DND-41 (cell line): ENCODE data around the gene SMTNL2.

Experiments
- CTCF ChIP-seq: IDR thresholded peaks from 2 replicates; pipeline ENCODE4 v1.5.1; 2012; ENCODE audit warnings: borderline replicate concordance, low read length, moderate library complexity, mild to moderate bottlenecking; ENCODE audit not compliant: poor library complexity, severe bottlenecking; ENCODE audit errors: extremely low read depth
- EZH2 ChIP-seq: IDR thresholded peaks from 3 replicates; pipeline ENCODE4 v1.6.1; 2012; ENCODE audit warnings: borderline replicate concordance, low read depth, mild to moderate bottlenecking, moderate library complexity, low read length, inconsistent platforms; ENCODE audit not compliant: severe bottlenecking

- TF ChIP-seq CTCF (no peak), EZH2 (no peak)
Measured at GRCh38 chr17:4569591-4569990, 14.7 kb upstream of the SMTNL2 start.
